HG03097 (cell line): ENCODE measurements around the gene PTPRK.

Experiments used
- ATAC-seq: cut with Tn5 transposase; IDR thresholded peaks from one replicate; pipeline ENCODE4 v1.9.1; 2021; ENCODE audit not compliant: unreplicated experiment, low FRiP score

PTPRK gene

GRCh38 chr6:128062882-128063603, 457.4 kb downstream of the PTPRK start:
- no peak for ATAC-seq

GRCh38 chr6:128057946-128058345, 462.5 kb downstream of the PTPRK start:
- no peak for ATAC-seq

- ATAC-seq, result no peak
Measured at GRCh38 chr6:128057541-128057940, 462.9 kb downstream of the PTPRK start.

- no peak for ATAC-seq
Measured at GRCh38 chr6:128053109-128053508, 467.3 kb downstream of the PTPRK start.

- ATAC-seq, result no peak
Measured at GRCh38 chr6:128047989-128048388, 472.4 kb downstream of the PTPRK start.

- no peak for ATAC-seq
Measured at GRCh38 chr6:128046033-128046432, 474.4 kb downstream of the PTPRK start.

- no peak for ATAC-seq
Measured at GRCh38 chr6:128039543-128039942, 480.9 kb downstream of the PTPRK start.

GRCh38 chr6:128036808-128037570, 483.4 kb downstream of the PTPRK start:
- no peak for ATAC-seq

- no peak for ATAC-seq
Measured at GRCh38 chr6:128033156-128033555, 487.2 kb downstream of the PTPRK start.

GRCh38 chr6:128032042-128032441, 488.4 kb downstream of the PTPRK start:
- ATAC-seq, result no peak

- ATAC-seq, result no peak
Measured at GRCh38 chr6:128029826-128030225, 490.6 kb downstream of the PTPRK start.

- no peak for ATAC-seq
Measured at GRCh38 chr6:128028183-128028582, 492.2 kb downstream of the PTPRK start.

- ATAC-seq, result no peak
Measured at GRCh38 chr6:128025478-128025877, 494.9 kb downstream of the PTPRK start.

- ATAC-seq, result no peak
Measured at GRCh38 chr6:128024969-128025368, 495.4 kb downstream of the PTPRK start.

- ATAC-seq, result no peak
Measured at GRCh38 chr6:128024046-128024445, 496.4 kb downstream of the PTPRK start.

- no peak for ATAC-seq
Measured at GRCh38 chr6:128018821-128019220, 501.6 kb downstream of the PTPRK start.

- ATAC-seq, result no peak
Measured at GRCh38 chr6:128017288-128017687, 503.1 kb downstream of the PTPRK start.

- ATAC-seq, result no peak
Measured at GRCh38 chr6:128007658-128008057, 512.7 kb downstream of the PTPRK start.

GRCh38 chr6:128005009-128005408, 515.4 kb downstream of the PTPRK start:
- ATAC-seq, result no peak

- ATAC-seq, result no peak
Measured at GRCh38 chr6:128000363-128000762, 520.0 kb downstream of the PTPRK start.

- ATAC-seq, result no peak
Measured at GRCh38 chr6:127998985-127999384, 521.4 kb downstream of the PTPRK start.
